ENCODE results near the gene WNT3A. TPM values are rescaled to one million over a fixed set of nuclear protein-coding genes. Genes with fewer than 3 reads are reported as not detected.
"Not testable (repeated sequence)": the region's sequence is repeated elsewhere in the genome, so short reads cannot be mapped to it uniquely, and the experiment has no call there.

WNT3A gene
- total RNA-seq, 2 donors from 2014 or later, result not detected

GRCh38 chr1:227972283-227972679, 34.5 kb upstream of the WNT3A start:
- H3K27me3 ChIP-seq; H3K4me3 ChIP-seq; H3K27ac ChIP-seq; H3K9me3 ChIP-seq; DNase-seq (ENCODE audit: low spot score); H3K36me3 ChIP-seq; H3K4me1 ChIP-seq: not testable (repeated sequence)

- not testable (repeated sequence) for H3K4me3 ChIP-seq; H3K27ac ChIP-seq; DNase-seq (ENCODE audit: low spot score); H3K4me1 ChIP-seq; H3K27me3 ChIP-seq; H3K9me3 ChIP-seq; H3K36me3 ChIP-seq
Observed at GRCh38 chr1:227972843-227973374, 33.9 kb upstream of the WNT3A start.

GRCh38 chr1:227973724-227974288, 33.0 kb upstream of the WNT3A start:
- H3K9me3 ChIP-seq; H3K27me3 ChIP-seq; H3K4me1 ChIP-seq; H3K4me3 ChIP-seq; H3K36me3 ChIP-seq; DNase-seq (ENCODE audit: low spot score); H3K27ac ChIP-seq: not testable (repeated sequence)

- not testable (repeated sequence) for H3K27ac ChIP-seq; H3K36me3 ChIP-seq; H3K27me3 ChIP-seq; H3K4me3 ChIP-seq; H3K4me1 ChIP-seq; DNase-seq (ENCODE audit: low spot score); H3K9me3 ChIP-seq
Observed at GRCh38 chr1:227975583-227976283, 31.1 kb upstream of the WNT3A start.

- DNase-seq (ENCODE audit: low spot score), result no peak
- Histone ChIP-seq H3K9me3 (peaks cover 0 to 21% of the 10 kb centered on the region in 2 donors), H3K27me3 (no peaks in the 10 kb centered on the region), H3K27ac (no peak overlapping the region), H3K4me1 (no peaks in the 10 kb centered on the region), H3K36me3 (no peaks in the 10 kb centered on the region), H3K4me3 (no peak overlapping the region)
- no peak for TF ChIP-seq CTCF (IDR thresholded peaks at IDR 0.05)
Observed at GRCh38 chr1:227987181-227987580, 19.6 kb upstream of the WNT3A start.

- Histone ChIP-seq H3K27ac (no peak overlapping the region), H3K4me3 (no peak overlapping the region), H3K9me3 (peaks cover 0 to 38% of the 10 kb centered on the region in 2 donors), H3K27me3 (no peaks in the 10 kb centered on the region), H3K36me3 (no peaks in the 10 kb centered on the region), H3K4me1 (no peaks in the 10 kb centered on the region)
- no peak for TF ChIP-seq CTCF (IDR thresholded peaks at IDR 0.05)
- DNase-seq (ENCODE audit: low spot score), result no peak
Observed at GRCh38 chr1:227994632-227995300, 12.0 kb upstream of the WNT3A start.

- no peak overlapping the region for H3K27ac ChIP-seq
- no peaks in the 10 kb centered on the region for H3K27me3 ChIP-seq
- no peaks in the 10 kb centered on the region for H3K36me3 ChIP-seq
- no peaks in the 10 kb centered on the region for H3K4me1 ChIP-seq
- no peak overlapping the region for H3K4me3 ChIP-seq
- H3K9me3 ChIP-seq, result peaks cover 0 to 31% of the 10 kb centered on the region in 2 donors
- peak; percentile 18 for DNase-seq (ENCODE audit: low spot score)
- TF ChIP-seq CTCF (IDR thresholded peaks at IDR 0.05), result no peak
Observed at GRCh38 chr1:227996187-227996950, 10.4 kb upstream of the WNT3A start.

Data from right atrium auricular region (tissue), 2 donors.